HG02938 (cell line): ENCODE results near the gene PTF1A.

Source experiments
- ATAC-seq: cut with Tn5 transposase; IDR thresholded peaks from one replicate; pipeline ENCODE4 v1.9.1; 2021; ENCODE audit warnings: mild to moderate bottlenecking, moderate library complexity; ENCODE audit not compliant: unreplicated experiment

The PTF1A gene

GRCh38 chr10:23186697-23187096 lies 5.4 kb upstream of the PTF1A start:
- ATAC-seq: no peak

GRCh38 chr10:23187155-23187554 lies 5.0 kb upstream of the PTF1A start:
- ATAC-seq: no peak

GRCh38 chr10:23189024-23189423 lies 3.1 kb upstream of the PTF1A start:
- ATAC-seq: no peak

GRCh38 chr10:23190872-23191763 lies 994 bp upstream of the PTF1A start:
- ATAC-seq: no peak

GRCh38 chr10:23192712-23193434 lies 761 bp downstream of the PTF1A start:
- no peak for ATAC-seq

- no peak for ATAC-seq
Observed at GRCh38 chr10:23193435-23194074, 1.4 kb downstream of the PTF1A start.

GRCh38 chr10:23194471-23194965 lies 2.4 kb downstream of the PTF1A start:
- no peak for ATAC-seq

- ATAC-seq: no peak
Observed at GRCh38 chr10:23194966-23195845, 3.1 kb downstream of the PTF1A start.

- ATAC-seq: no peak
Observed at GRCh38 chr10:23195846-23196600, 3.9 kb downstream of the PTF1A start.

GRCh38 chr10:23196915-23197314 lies 4.8 kb downstream of the PTF1A start:
- ATAC-seq: no peak

GRCh38 chr10:23197416-23197861 lies 5.3 kb downstream of the PTF1A start:
- ATAC-seq: no peak

- ATAC-seq: no peak
Observed at GRCh38 chr10:23198610-23198939, 6.5 kb downstream of the PTF1A start.

- no peak for ATAC-seq
Observed at GRCh38 chr10:23198940-23199767, 7.0 kb downstream of the PTF1A start.

- ATAC-seq: no peak
Observed at GRCh38 chr10:23199768-23200511, 7.8 kb downstream of the PTF1A start.

GRCh38 chr10:23200586-23200985 lies 8.5 kb downstream of the PTF1A start:
- ATAC-seq: no peak

- no peak for ATAC-seq
Observed at GRCh38 chr10:23200997-23201652, 9.0 kb downstream of the PTF1A start.

- no peak for ATAC-seq
Observed at GRCh38 chr10:23201837-23202236, 9.7 kb downstream of the PTF1A start.

GRCh38 chr10:23202779-23203178 lies 10.7 kb downstream of the PTF1A start:
- ATAC-seq: no peak
